ENCODE data around the gene PSAPL1.

GRCh38 chr4:7470111-7470510 is 35.4 kb upstream of the PSAPL1 start:
- TF ChIP-seq GATA2 (IDR thresholded peaks at IDR 0.05; ENCODE audit: low read depth, low read length), result no peak
- no peak for TF ChIP-seq GATA3 (IDR thresholded peaks at IDR 0.05; ENCODE audit: low read depth, low read length)
